Neuron (in vitro differentiated cells): ENCODE results near the gene NUP93.
"Not testable (repeated sequence)": the region's sequence is repeated elsewhere in the genome, so short reads cannot be mapped to it uniquely, and the experiment has no call there.

Experiments used
- H2AFZ ChIP-seq: one replicate; pipeline ENCODE4 v1.6.1; 2013; ENCODE audit warnings: low read depth, mild to moderate bottlenecking, inconsistent platforms, low read length, moderate library complexity
- H3K27me3 ChIP-seq: one replicate; pipeline ENCODE4 v1.6.1; 2013; ENCODE audit warnings: low read length; ENCODE audit not compliant: insufficient read depth
- H3K36me3 ChIP-seq: one replicate; pipeline ENCODE4 v1.6.1; 2013; ENCODE audit warnings: low read length; ENCODE audit not compliant: insufficient read depth
- H3K4me1 ChIP-seq: one replicate; pipeline ENCODE4 v1.6.1; 2013; ENCODE audit warnings: low read length; ENCODE audit not compliant: insufficient read depth
- H3K4me3 ChIP-seq: 2 replicates; pipeline ENCODE4 v1.5.1; 2013; ENCODE audit warnings: mild to moderate bottlenecking, low read length, moderate library complexity
- H3K9me3 ChIP-seq: one replicate; pipeline ENCODE4 v1.6.1; 2013; ENCODE audit warnings: low read length

NUP93 gene

GRCh38 chr16:56859636-56860035 lies 129.7 kb downstream of the NUP93 start:
- H3K4me3 ChIP-seq = no peak overlapping the region
- H3K36me3 ChIP-seq = no peaks in the 10 kb centered on the region
- no peaks in the 10 kb centered on the region for H3K9me3 ChIP-seq
- H3K27me3 ChIP-seq = peaks cover 7% of the 10 kb centered on the region
- H3K4me1 ChIP-seq = peaks cover 8% of the 10 kb centered on the region
- H2AFZ ChIP-seq = no peak overlapping the region

DNA sequence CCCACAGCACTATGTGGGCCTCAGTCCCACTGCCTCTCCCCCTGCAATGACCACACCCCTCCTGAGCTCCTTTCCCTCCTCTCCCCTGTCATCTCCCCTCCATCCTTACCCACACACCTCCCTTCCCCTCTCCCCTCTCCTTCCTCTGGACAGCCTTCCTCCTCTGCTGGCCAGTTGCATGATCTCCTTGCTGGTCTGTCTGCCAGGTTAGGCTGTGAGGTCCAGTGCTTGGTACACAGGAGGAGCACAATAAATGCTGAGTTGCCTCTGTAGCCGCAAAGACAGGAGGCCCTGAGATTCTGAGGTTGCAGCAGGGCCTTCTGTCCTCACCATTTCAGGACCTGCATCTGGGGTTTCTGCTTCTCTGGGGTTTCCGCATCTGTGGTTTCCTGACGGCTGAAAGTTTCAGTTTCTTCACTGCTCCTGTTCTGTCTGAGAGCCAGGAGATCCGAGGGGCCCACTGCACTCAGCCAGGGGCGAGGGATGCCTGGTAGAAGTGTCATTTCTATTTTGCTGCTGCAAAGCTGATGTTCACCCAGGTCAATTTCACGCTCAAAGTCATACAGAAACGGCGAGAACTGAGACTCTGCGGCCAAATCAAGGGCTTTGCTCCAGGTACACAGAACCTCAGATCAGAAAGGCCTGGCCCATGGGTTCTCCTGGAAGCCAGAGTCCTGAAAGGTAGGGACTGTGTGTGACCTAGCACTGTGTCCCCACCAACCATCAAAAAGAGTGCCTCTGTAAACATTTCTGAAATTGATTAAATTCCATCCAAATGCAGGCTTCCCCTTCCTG lies 130.5 kb downstream of the NUP93 start:
- Histone ChIP-seq H3K9me3 (no peaks in the 10 kb centered on the region), H2AFZ (no peak overlapping the region), H3K4me1 (peaks cover 8% of the 10 kb centered on the region), H3K4me3 (no peak overlapping the region), H3K27me3 (peaks cover 7% of the 10 kb centered on the region), H3K36me3 (no peaks in the 10 kb centered on the region)

- Histone ChIP-seq H3K9me3 (no peaks in the 10 kb centered on the region), H3K27me3 (peaks cover 7% of the 10 kb centered on the region), H3K4me1 (peaks cover 8% of the 10 kb centered on the region), H3K36me3 (no peaks in the 10 kb centered on the region), H2AFZ (no peak overlapping the region), H3K4me3 (no peak overlapping the region)
These were observed 131.2 kb downstream of the NUP93 start for GRCh38 chr16:56861092-56861610.

DNA sequence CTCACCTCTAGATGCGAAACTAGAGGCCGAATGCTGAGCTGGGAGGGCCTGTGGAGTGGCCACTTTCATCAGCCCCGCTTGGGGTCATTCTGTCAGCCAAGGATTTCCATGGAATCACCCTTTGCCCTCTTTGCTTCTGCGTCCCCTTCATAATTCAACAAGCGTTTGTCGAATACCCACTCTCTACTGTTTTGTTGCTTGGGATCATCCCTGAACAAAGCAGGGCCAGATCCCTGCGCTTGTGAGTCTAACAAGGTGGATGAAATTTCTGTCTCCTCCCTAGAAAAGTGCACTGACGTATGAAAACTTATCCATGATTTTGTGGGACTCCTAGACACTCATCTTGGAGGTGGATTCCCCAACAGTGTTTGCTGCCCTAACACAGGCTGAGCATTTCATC lies 131.8 kb downstream of the NUP93 start:
- Histone ChIP-seq H2AFZ (no peak overlapping the region), H3K27me3 (peaks cover 7% of the 10 kb centered on the region), H3K4me3 (no peak overlapping the region), H3K36me3 (no peaks in the 10 kb centered on the region), H3K9me3 (no peaks in the 10 kb centered on the region), H3K4me1 (peaks cover 8% of the 10 kb centered on the region)

- Histone ChIP-seq H3K9me3 (no peaks in the 10 kb centered on the region), H2AFZ (no peak overlapping the region), H3K36me3 (no peaks in the 10 kb centered on the region), H3K4me3 (no peak overlapping the region), H3K27me3 (peaks cover 7% of the 10 kb centered on the region), H3K4me1 (peaks cover 8% of the 10 kb centered on the region)
These were observed 132.8 kb downstream of the NUP93 start for GRCh38 chr16:56862776-56863175.

- Histone ChIP-seq H3K27me3 (peaks cover 7% of the 10 kb centered on the region), H3K4me1 (peaks cover 8% of the 10 kb centered on the region), H3K4me3 (no peak within 1 kb of the TSS), H3K36me3 (no peaks in the 10 kb centered on the region), H3K9me3 (no peaks in the 10 kb centered on the region), H2AFZ (no peak within 1 kb of the TSS)
These were observed 135.0 kb downstream of the NUP93 start, which contains the start of gene SLC12A3 for GRCh38 chr16:56864960-56865359. Gene SLC12A3, plus strand, starts transcription at chr16:56865207. Its CDS starts 29 bp downstream, at chr16:56865236.

DNA sequence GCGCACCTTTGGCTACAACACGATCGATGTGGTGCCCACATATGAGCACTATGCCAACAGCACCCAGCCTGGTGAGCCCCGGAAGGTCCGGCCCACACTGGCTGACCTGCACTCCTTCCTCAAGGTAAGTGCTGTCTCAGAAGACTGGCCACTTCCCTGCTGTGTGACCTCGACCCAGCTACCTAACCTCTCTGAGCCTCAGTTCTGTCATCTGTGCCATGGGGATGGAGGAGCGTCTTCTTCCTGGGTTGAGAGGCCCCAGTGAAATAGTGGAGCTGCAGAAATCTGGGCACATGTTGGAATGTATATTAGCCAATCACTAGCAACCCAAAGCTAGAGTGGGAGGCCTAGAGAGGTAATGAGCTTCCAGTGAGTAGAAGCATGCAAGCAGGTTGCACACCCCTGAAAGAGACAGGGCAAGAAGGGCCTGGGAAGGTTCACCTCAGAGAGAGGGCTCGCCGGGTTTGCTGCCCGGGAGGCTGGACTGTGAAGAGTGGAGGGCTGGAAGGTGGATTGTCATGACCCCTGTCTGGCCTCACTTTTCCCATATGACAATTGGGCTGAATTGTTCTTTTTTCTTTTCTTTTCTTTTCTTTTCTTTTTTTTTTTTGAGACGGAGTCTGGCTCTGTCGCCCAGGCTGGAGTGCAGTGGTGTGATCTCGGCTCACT lies 135.6 kb downstream of the NUP93 start:
- Histone ChIP-seq H3K9me3 (no peaks in the 10 kb centered on the region), H2AFZ (no peak overlapping the region), H3K27me3 (peaks cover 4% of the 10 kb centered on the region), H3K36me3 (no peaks in the 10 kb centered on the region), H3K4me3 (no peak overlapping the region), H3K4me1 (peaks cover 8% of the 10 kb centered on the region)

DNA sequence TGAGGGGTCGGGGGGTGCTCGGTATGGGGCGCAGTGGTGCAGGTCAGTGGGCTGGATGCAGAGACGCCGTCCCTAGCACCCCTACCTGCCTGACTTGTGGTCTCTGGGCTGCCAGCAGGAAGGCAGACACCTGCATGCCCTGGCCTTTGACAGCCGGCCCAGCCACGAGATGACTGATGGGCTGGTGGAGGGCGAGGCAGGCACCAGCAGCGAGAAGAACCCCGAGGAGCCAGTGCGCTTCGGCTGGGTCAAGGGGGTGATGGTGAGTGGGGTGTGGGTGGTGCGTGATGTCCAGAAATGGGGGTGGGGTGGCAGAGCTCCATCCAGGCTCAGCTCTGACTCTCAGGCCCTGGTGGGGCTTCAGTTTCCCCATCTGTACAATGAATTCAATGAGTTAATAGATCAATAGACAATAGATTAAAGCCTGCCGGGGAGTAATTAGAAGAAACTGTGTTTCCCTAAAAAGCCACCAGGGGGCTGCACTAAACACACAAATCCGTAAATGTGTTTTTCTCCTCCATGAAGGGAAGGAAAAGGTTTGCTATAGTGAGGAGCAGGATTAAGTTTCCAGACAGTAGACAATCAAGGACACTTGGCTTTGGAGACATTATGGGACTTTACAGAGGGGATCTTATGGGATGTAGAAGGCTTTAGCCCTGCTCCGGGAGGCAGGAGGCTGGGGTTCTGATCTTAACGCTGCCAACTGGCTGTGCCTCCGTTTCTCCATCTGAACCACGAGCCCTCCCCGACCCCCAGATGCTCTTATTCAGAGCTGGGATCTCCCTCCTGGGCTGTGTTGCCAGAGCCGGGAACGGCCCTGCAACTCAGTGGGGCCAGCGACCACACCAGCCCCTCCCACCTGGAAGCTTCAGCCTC lies 137.3 kb downstream of the NUP93 start:
- Histone ChIP-seq H3K9me3 (no peaks in the 10 kb centered on the region), H3K36me3 (no peaks in the 10 kb centered on the region), H3K27me3 (peaks cover 4% of the 10 kb centered on the region), H3K4me1 (no peaks in the 10 kb centered on the region), H3K4me3 (no peak overlapping the region), H2AFZ (no peak overlapping the region)

GRCh38 chr16:56868175-56868574 lies 138.2 kb downstream of the NUP93 start:
- peaks cover under 1% of the 10 kb centered on the region for H3K27me3 ChIP-seq
- H3K4me3 ChIP-seq = no peak overlapping the region
- no peak overlapping the region for H2AFZ ChIP-seq
- H3K9me3 ChIP-seq = no peaks in the 10 kb centered on the region
- H3K36me3 ChIP-seq = no peaks in the 10 kb centered on the region
- H3K4me1 ChIP-seq = no peaks in the 10 kb centered on the region

DNA sequence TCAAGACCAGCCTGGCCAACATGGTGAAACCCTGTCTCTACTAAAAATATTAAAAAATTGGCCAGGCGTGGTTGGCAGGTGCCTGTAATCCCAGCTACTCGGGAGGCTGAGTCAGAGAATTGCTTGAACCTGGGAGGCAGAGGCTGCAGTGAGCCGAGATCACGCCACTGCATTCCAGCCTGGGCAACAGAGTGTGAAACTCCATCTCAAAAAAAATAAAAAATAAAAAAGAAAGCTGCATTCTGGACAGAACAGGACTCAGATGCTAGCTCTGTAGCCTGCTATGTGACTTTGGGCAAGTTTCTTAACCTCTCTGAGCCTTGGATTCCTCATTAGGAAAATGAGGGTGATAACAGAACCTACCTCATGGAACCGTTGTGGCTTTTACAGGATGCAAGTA lies 138.8 kb downstream of the NUP93 start:
- H3K27me3 ChIP-seq, H3K4me3 ChIP-seq, H3K4me1 ChIP-seq, H2AFZ ChIP-seq, H3K36me3 ChIP-seq, H3K9me3 ChIP-seq: not testable (repeated sequence)

- no peaks in the 10 kb centered on the region for H3K4me1 ChIP-seq
- H3K9me3 ChIP-seq = no peaks in the 10 kb centered on the region
- no peak overlapping the region for H2AFZ ChIP-seq
- no peaks in the 10 kb centered on the region for H3K36me3 ChIP-seq
- no peak overlapping the region for H3K4me3 ChIP-seq
- no peaks in the 10 kb centered on the region for H3K27me3 ChIP-seq
These were observed 139.8 kb downstream of the NUP93 start for GRCh38 chr16:56869513-56870275.

- H2AFZ ChIP-seq = no peak overlapping the region
- H3K27me3 ChIP-seq = no peaks in the 10 kb centered on the region
- H3K4me1 ChIP-seq = no peaks in the 10 kb centered on the region
- H3K4me3 ChIP-seq = no peak overlapping the region
- no peaks in the 10 kb centered on the region for H3K9me3 ChIP-seq
- no peaks in the 10 kb centered on the region for H3K36me3 ChIP-seq
These were observed 140.5 kb downstream of the NUP93 start for GRCh38 chr16:56870276-56870888.
